ENCODE results near the gene ZCCHC14. TPM values are rescaled to one million over a fixed set of nuclear protein-coding genes. Genes with fewer than 3 reads are reported as not detected.

Gene ZCCHC14
- total and polyA plus RNA-seq, 2 of the 13 experiments (the other 11 are each of a cell fraction or from before 2014, with no cell fraction given), result 12.4 to 12.5 TPM

DNA sequence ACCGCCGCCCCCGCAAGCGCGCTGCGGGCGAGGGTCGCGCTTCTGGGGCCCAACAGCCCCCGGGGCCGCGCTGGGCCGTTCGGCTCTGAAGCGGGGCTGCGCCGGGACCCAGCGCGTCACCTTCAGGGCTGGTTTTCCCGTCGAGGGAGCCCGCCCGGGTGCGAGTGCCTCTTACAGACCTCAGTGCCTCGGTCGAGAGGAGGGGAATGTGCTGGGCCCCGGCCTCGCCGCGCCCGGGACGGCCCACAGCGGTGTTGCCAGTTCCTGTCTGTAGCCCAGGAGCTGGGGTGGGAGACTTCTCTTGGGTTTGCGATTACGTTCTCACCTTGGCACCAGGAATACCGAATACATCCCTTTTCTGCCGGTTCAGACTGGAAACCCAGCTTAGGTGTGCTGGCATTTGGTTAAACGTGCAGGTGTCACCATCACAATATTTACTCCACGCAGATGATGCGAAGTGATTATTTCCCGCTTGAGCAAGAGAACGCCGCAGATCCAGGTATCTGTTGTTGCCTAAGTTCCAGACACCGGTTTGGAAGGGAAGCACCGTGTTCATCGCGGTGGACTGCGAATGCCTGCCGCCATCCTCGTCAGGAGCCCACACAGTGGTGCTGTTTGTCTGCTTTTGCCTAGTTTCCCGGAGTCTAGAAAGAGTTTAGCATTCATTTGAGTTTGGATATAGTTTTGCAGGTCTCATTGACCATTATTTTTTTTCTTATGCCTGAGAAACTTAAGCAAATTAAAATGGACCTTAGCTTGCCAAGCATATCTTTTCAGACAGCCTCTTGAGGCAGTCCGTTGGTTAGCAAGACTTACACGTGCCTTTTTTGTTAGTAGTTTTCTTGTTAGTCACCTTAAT lies 99.8 kb downstream of the ZCCHC14 start (continued):
- TF ChIP-seq SP1 (IDR thresholded peaks at IDR 0.05) (no peak), SP1 (CRISPR knock-in tag; IDR thresholded peaks at IDR 0.05) (0 out of 2 replicates have a peak, but pooled peaks have one; percentile 7), ZNF557 (CRISPR knock-in tag; IDR thresholded peaks at IDR 0.05) (no peak), TGIF2 (CRISPR knock-in tag; IDR thresholded peaks at IDR 0.05) (0 out of 2 replicates have a peak, but pooled peaks have one; percentile 47), KDM1A (CRISPR knock-in tag; IDR thresholded peaks at IDR 0.05) (no peak), ZNF816 (CRISPR knock-in tag; IDR thresholded peaks at IDR 0.05; ENCODE audit: borderline replicate concordance) (0 out of 2 replicates have a peak, but pooled peaks have one; percentile 42), FOXK1 (CRISPR knock-in tag; IDR thresholded peaks at IDR 0.05; ENCODE audit: borderline replicate concordance, low read depth) (0 out of 2 replicates have a peak, but pooled peaks have one; percentile 17), ZSCAN22 (CRISPR knock-in tag; IDR thresholded peaks at IDR 0.05) (no peak), AHR (CRISPR knock-in tag; IDR thresholded peaks at IDR 0.05) (peak; percentile 71; the same call in 1 of the 2 replicates)
- TF ChIP-seq, protein P1, sequence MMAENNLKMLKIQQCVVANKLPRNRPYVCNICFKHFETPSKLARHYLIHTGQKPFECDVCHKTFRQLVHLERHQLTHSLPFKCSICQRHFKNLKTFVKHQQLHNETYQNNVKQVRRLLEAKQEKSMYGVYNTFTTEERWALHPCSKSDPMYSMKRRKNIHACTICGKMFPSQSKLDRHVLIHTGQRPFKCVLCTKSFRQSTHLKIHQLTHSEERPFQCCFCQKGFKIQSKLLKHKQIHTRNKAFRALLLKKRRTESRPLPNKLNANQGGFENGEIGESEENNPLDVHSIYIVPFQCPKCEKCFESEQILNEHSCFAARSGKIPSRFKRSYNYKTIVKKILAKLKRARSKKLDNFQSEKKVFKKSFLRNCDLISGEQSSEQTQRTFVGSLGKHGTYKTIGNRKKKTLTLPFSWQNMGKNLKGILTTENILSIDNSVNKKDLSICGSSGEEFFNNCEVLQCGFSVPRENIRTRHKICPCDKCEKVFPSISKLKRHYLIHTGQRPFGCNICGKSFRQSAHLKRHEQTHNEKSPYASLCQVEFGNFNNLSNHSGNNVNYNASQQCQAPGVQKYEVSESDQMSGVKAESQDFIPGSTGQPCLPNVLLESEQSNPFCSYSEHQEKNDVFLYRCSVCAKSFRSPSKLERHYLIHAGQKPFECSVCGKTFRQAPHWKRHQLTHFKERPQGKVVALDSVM (CRISPR knock-in tag; IDR thresholded peaks at IDR 0.05), result 0 out of 2 replicates have a peak, but pooled peaks have one; percentile 39

Measured in HepG2 (cell line).